Mammary epithelial cell (primary cell): ENCODE measurements around the gene DPF1.

Experiments
- EZH2 ChIP-seq: IDR thresholded peaks from 2 replicates; pipeline ENCODE4 v1.6.1; 2012; ENCODE audit warnings: low read length, inconsistent platforms, borderline replicate concordance
- TF ChIP-seq, protein P1 (sequence below), 2 donors: IDR thresholded peaks in 1 of 2; conservative IDR thresholded peaks in 1 of 2; 2 replicates each; pipeline ENCODE4 v1.5.1; 2011 to 2012; ENCODE audit warnings: inconsistent platforms in 2 of 2, low read length in 2 of 2, mild to moderate bottlenecking in 2 of 2, control low read depth in 1 of 2, low read depth in 1 of 2; ENCODE audit not compliant: insufficient read depth in 1 of 2; ENCODE audit errors: extremely low read depth in 1 of 2

DNA sequence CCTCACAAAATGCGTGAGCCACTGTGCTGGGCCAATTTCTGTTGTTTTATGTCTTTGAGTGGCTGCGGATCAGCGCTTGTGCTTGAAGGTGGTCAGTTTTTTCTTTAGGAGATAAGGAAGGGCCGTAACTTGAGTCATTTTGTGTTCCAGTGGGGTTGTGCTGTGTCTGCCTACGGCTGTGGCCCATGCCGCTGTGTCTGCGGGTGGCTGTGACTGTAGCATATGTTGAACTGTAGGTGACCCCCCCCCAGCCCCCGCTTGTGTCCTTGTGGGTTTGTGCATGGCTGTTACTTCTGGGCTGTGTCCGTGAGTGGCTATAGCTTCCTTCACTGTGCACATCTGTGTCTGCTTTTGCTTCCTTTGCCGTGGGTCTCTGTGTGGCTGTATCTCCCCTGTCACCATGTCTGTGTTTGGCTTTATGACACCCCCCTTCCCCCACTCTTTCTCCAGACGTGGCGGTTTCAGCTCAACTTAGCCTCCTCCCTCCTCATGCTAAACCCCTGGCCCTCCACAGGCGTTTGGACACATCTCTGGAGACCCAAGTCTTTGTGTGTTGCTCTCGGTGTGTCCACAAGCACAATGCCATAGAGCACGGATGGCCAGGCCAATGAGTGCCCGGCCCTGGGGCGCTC is 31.5 kb upstream of the DPF1 start:
- TF ChIP-seq, protein P1, sequence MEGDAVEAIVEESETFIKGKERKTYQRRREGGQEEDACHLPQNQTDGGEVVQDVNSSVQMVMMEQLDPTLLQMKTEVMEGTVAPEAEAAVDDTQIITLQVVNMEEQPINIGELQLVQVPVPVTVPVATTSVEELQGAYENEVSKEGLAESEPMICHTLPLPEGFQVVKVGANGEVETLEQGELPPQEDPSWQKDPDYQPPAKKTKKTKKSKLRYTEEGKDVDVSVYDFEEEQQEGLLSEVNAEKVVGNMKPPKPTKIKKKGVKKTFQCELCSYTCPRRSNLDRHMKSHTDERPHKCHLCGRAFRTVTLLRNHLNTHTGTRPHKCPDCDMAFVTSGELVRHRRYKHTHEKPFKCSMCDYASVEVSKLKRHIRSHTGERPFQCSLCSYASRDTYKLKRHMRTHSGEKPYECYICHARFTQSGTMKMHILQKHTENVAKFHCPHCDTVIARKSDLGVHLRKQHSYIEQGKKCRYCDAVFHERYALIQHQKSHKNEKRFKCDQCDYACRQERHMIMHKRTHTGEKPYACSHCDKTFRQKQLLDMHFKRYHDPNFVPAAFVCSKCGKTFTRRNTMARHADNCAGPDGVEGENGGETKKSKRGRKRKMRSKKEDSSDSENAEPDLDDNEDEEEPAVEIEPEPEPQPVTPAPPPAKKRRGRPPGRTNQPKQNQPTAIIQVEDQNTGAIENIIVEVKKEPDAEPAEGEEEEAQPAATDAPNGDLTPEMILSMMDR (conservative IDR thresholded peaks at IDR 0.05 in 1 of 2, IDR thresholded peaks at IDR 0.05 in 1 of 2; ENCODE audit: extremely low read depth in 1 of 2, insufficient read depth in 1 of 2, low read depth in 1 of 2, low read length in 2 of 2), result no peak
- no peak for TF ChIP-seq EZH2
